GM20000 (cell line): ENCODE data around the gene SERHL2.
"Not testable (repeated sequence)": the region's sequence is repeated elsewhere in the genome, so short reads cannot be mapped to it uniquely, and the experiment has no call there.

ENCODE experiments used
- DNase-seq: peaks from one replicate; pipeline ENCODE4 v3.0.0; 2012; ENCODE audit warnings: low spot score
- CTCF ChIP-seq: IDR thresholded peaks from 2 replicates; pipeline ENCODE4 v1.5.1; 2012; ENCODE audit warnings: mild to moderate bottlenecking, control low read depth; ENCODE audit errors: extremely low read depth, missing control alignments

Gene SERHL2

GRCh38 chr22:42519525-42520401, 34.0 kb upstream of the SERHL2 start, which contains the start of gene RRP7A:
Gene RRP7A (minus strand): TSS chr22:42519796. CDS start chr22:42519786, 10 bp downstream.
- DNase-seq: peak; percentile 91
- TF ChIP-seq CTCF: no peak

GRCh38 chr22:42521228-42521546, 32.6 kb upstream of the SERHL2 start:
- TF ChIP-seq CTCF: no peak
- DNase-seq: no peak

GRCh38 chr22:42522546-42522945, 31.2 kb upstream of the SERHL2 start:
- no peak for TF ChIP-seq CTCF
- no peak for DNase-seq

GRCh38 chr22:42528591-42529307, 25.0 kb upstream of the SERHL2 start:
- DNase-seq: no peak
- TF ChIP-seq CTCF: no peak

- DNase-seq: not testable (repeated sequence)
Observed at GRCh38 chr22:42529435-42529834, 24.3 kb upstream of the SERHL2 start.

- DNase-seq: not testable (repeated sequence)
Observed at GRCh38 chr22:42531401-42532084, 22.2 kb upstream of the SERHL2 start.

GRCh38 chr22:42533638-42533977, 20.1 kb upstream of the SERHL2 start:
- no peak for TF ChIP-seq CTCF
- DNase-seq: no peak

- DNase-seq: not testable (repeated sequence)
Observed at GRCh38 chr22:42535082-42535731, 18.5 kb upstream of the SERHL2 start.
